ENCODE measurements around the gene RTL1.

DNA sequence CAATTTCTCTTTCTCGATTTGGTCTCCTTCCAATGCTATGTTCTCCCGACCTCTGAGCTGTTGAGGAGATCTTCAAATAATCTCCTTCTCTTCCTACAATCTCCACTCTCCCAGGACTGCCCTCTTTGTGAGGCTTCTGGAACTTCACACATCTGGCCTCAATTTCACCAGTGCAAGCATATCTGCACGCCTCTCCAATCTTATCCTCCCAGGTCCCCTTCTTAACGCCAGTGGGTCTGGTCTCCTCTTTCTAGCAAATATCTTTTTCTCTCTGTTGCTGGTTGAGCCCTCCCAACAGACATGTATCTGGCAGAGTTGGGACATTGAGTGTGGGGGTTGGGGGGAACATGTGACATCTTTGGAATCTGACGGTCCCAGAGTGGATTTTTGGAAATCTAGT lies 17.9 kb downstream of the RTL1 start:
- TF ChIP-seq, protein P1, sequence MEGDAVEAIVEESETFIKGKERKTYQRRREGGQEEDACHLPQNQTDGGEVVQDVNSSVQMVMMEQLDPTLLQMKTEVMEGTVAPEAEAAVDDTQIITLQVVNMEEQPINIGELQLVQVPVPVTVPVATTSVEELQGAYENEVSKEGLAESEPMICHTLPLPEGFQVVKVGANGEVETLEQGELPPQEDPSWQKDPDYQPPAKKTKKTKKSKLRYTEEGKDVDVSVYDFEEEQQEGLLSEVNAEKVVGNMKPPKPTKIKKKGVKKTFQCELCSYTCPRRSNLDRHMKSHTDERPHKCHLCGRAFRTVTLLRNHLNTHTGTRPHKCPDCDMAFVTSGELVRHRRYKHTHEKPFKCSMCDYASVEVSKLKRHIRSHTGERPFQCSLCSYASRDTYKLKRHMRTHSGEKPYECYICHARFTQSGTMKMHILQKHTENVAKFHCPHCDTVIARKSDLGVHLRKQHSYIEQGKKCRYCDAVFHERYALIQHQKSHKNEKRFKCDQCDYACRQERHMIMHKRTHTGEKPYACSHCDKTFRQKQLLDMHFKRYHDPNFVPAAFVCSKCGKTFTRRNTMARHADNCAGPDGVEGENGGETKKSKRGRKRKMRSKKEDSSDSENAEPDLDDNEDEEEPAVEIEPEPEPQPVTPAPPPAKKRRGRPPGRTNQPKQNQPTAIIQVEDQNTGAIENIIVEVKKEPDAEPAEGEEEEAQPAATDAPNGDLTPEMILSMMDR (IDR thresholded peaks at IDR 0.05), result no peak
- TF ChIP-seq POLR2AphosphoS5 (IDR thresholded peaks at IDR 0.05), result no peak

All from breast epithelium (tissue), 3 donors.